Rectal smooth muscle tissue (tissue), 1 donor: ENCODE measurements around the gene DENND2D.

ENCODE experiments used
- H3K27ac ChIP-seq: one replicate; pipeline ENCODE4 v1.7.0; 2013; ENCODE audit warnings: low read depth, low read length, inconsistent platforms
- H3K27me3 ChIP-seq: one replicate; pipeline ENCODE4 v1.7.0; 2013; ENCODE audit warnings: low read length; ENCODE audit not compliant: control insufficient read depth, insufficient read depth
- H3K36me3 ChIP-seq: one replicate; pipeline ENCODE4 v1.7.0; 2013; ENCODE audit warnings: low read length; ENCODE audit not compliant: control insufficient read depth, insufficient read depth
- H3K4me1 ChIP-seq: one replicate; pipeline ENCODE4 v1.7.0; 2013; ENCODE audit warnings: low read length; ENCODE audit not compliant: control insufficient read depth, insufficient read depth
- H3K4me3 ChIP-seq: one replicate; pipeline ENCODE4 v1.7.0; 2013; ENCODE audit warnings: low read length
- H3K9ac ChIP-seq: one replicate; pipeline ENCODE4 v1.7.0; 2013; ENCODE audit warnings: low read length

Gene DENND2D

GRCh38 chr1:111204983-111205713 is 4.7 kb upstream of the DENND2D start:
- H3K4me1 ChIP-seq = no peaks in the 10 kb centered on the region
- peaks cover 6% of the 10 kb centered on the region for H3K27me3 ChIP-seq
- no peak overlapping the region for H3K9ac ChIP-seq

GRCh38 chr1:111204201-111204982 is 3.9 kb upstream of the DENND2D start:
- Histone ChIP-seq H3K36me3 (no peaks in the 10 kb centered on the region), H3K4me3 (peak overlapping the region; percentile 66), H3K9ac (no peak overlapping the region), H3K27ac (peak overlapping the region; percentile 23), H3K4me1 (no peaks in the 10 kb centered on the region), H3K27me3 (peaks cover 6% of the 10 kb centered on the region)

More at GRCh38 chr1:111204983-111205713, 4.7 kb upstream of the DENND2D start:
- Histone ChIP-seq H3K36me3 (no peaks in the 10 kb centered on the region), H3K4me3 (peak overlapping the region; percentile 66), H3K27ac (no peak overlapping the region)

- H3K4me3 ChIP-seq = peak overlapping the region; percentile 66
- no peaks in the 10 kb centered on the region for H3K36me3 ChIP-seq
- H3K9ac ChIP-seq = no peak overlapping the region
- peaks cover 6% of the 10 kb centered on the region for H3K27me3 ChIP-seq
- peak overlapping the region; percentile 23 for H3K27ac ChIP-seq
- no peaks in the 10 kb centered on the region for H3K4me1 ChIP-seq
Observed at GRCh38 chr1:111203681-111204200, 3.3 kb upstream of the DENND2D start.

GRCh38 chr1:111202707-111203623 is 2.5 kb upstream of the DENND2D start:
- no peaks in the 10 kb centered on the region for H3K4me1 ChIP-seq
- H3K36me3 ChIP-seq = no peaks in the 10 kb centered on the region
- peaks cover 6% of the 10 kb centered on the region for H3K27me3 ChIP-seq
- peak overlapping the region; percentile 59 for H3K4me3 ChIP-seq
- H3K9ac ChIP-seq = no peak overlapping the region
- no peak overlapping the region for H3K27ac ChIP-seq

GRCh38 chr1:111202366-111202706 is 1.9 kb upstream of the DENND2D start:
- peak overlapping the region; percentile 10 for H3K4me3 ChIP-seq
- H3K9ac ChIP-seq = no peak overlapping the region
- H3K36me3 ChIP-seq = peaks cover 3% of the 10 kb centered on the region
- no peaks in the 10 kb centered on the region for H3K4me1 ChIP-seq
- H3K27me3 ChIP-seq = peaks cover 6% of the 10 kb centered on the region
- H3K27ac ChIP-seq = no peak overlapping the region

GRCh38 chr1:111201275-111202090 is 1.0 kb upstream of the DENND2D start:
- Histone ChIP-seq H3K4me1 (no peaks in the 10 kb centered on the region), H3K4me3 (peak overlapping the region; percentile 19), H3K9ac (no peak overlapping the region), H3K27ac (no peak overlapping the region), H3K27me3 (peaks cover 6% of the 10 kb centered on the region), H3K36me3 (peaks cover 3% of the 10 kb centered on the region)

- H3K4me3 ChIP-seq = peak overlapping the region; percentile 45
- peaks cover 6% of the 10 kb centered on the region for H3K27me3 ChIP-seq
- no peaks in the 10 kb centered on the region for H3K4me1 ChIP-seq
- H3K27ac ChIP-seq = no peak overlapping the region
- H3K9ac ChIP-seq = no peak overlapping the region
- H3K36me3 ChIP-seq = peaks cover 3% of the 10 kb centered on the region
Observed at GRCh38 chr1:111200802-111201161, 336 bp upstream of the DENND2D start.

GRCh38 chr1:111199329-111199728 is 1.1 kb downstream of the DENND2D start:
- Histone ChIP-seq H3K4me3 (peak overlapping the region; percentile 45), H3K36me3 (peaks cover 5% of the 10 kb centered on the region), H3K9ac (no peak overlapping the region), H3K27ac (no peak overlapping the region), H3K27me3 (no peaks in the 10 kb centered on the region), H3K4me1 (no peaks in the 10 kb centered on the region)

- peak overlapping the region; percentile 45 for H3K4me3 ChIP-seq
- H3K27me3 ChIP-seq = no peaks in the 10 kb centered on the region
- no peak overlapping the region for H3K27ac ChIP-seq
- no peaks in the 10 kb centered on the region for H3K4me1 ChIP-seq
- peaks cover 5% of the 10 kb centered on the region for H3K36me3 ChIP-seq
- no peak overlapping the region for H3K9ac ChIP-seq
Observed at GRCh38 chr1:111198836-111199235, 1.6 kb downstream of the DENND2D start.

- Histone ChIP-seq H3K4me1 (no peaks in the 10 kb centered on the region), H3K9ac (no peak overlapping the region), H3K4me3 (peak overlapping the region; percentile 17), H3K27ac (no peak overlapping the region), H3K36me3 (peaks cover 5% of the 10 kb centered on the region), H3K27me3 (no peaks in the 10 kb centered on the region)
Observed at GRCh38 chr1:111197598-111198284, 2.7 kb downstream of the DENND2D start.

GRCh38 chr1:111196213-111196612 is 4.2 kb downstream of the DENND2D start:
- no peak overlapping the region for H3K9ac ChIP-seq
- no peaks in the 10 kb centered on the region for H3K4me1 ChIP-seq
- H3K27ac ChIP-seq = no peak overlapping the region

More at GRCh38 chr1:111196213-111196612, 4.2 kb downstream of the DENND2D start:
- H3K36me3 ChIP-seq = peaks cover 5% of the 10 kb centered on the region
- H3K27me3 ChIP-seq = no peaks in the 10 kb centered on the region
- no peak overlapping the region for H3K4me3 ChIP-seq
